SU-DHL-6 (cell line): ENCODE results near the gene SMIM31.

Experiments used
- CTCF ChIP-seq: fragments of 200-600 bp; sonication (generic); IDR thresholded peaks from one replicate; pipeline ENCODE4 v1.5.1; 2017; ENCODE audit warnings: antibody characterized with exemption, mild to moderate bottlenecking, low read length, moderate library complexity; ENCODE audit not compliant: insufficient read depth, poor library complexity, severe bottlenecking
- EZH2phosphoT487 ChIP-seq: fragments of 200-600 bp; sonication (generic), shearing (Covaris generic); conservative IDR thresholded peaks from 2 replicates; pipeline ENCODE4 v1.6.1; 2018; ENCODE audit warnings: mild to moderate bottlenecking, antibody characterized with exemption, low read length, moderate library complexity, mixed read lengths

GRCh38 chr4:164846566-164846965 lies 92.6 kb downstream of the SMIM31 start:
- TF ChIP-seq CTCF = no peak
- no peak for TF ChIP-seq EZH2phosphoT487
